GM19455 (cell line): ENCODE results near the gene NIN.

Experiments
- ATAC-seq: cut with Tn5 transposase; IDR thresholded peaks from one replicate; pipeline ENCODE4 v1.9.1; 2021; ENCODE audit not compliant: unreplicated experiment

The NIN gene

GRCh38 chr14:50670196-50670865 lies 160.6 kb downstream of the NIN start:
- no peak for ATAC-seq
